Ascending aorta (tissue), 2 donors: Measurements from ENCODE around the gene C11orf91. TPM values are rescaled to one million over a fixed set of nuclear protein-coding genes. Genes with fewer than 3 reads are reported as not detected.

Experiments
- DNase-seq, 2 donors: peaks; one replicate each; pipeline ENCODE4 v3.0.0-alpha.2; 2019; ENCODE audit warnings: low spot score in 2 of 2
- H3K27ac ChIP-seq, 2 donors: fragments of 200-600 bp; sonication (generic); one replicate each; pipeline ENCODE4 v1.5.1; 2016 to 2017; ENCODE audit warnings: mild to moderate bottlenecking in 1 of 2
- H3K27me3 ChIP-seq: fragments of 200-600 bp; sonication (generic); one replicate; pipeline ENCODE4 v1.5.1; 2017
- H3K36me3 ChIP-seq, 2 donors: fragments of 200-600 bp; sonication (generic); one replicate each; pipeline ENCODE4 v1.5.1; 2016
- H3K4me1 ChIP-seq, 2 donors: fragments of 200-600 bp; sonication (generic); one replicate each; pipeline ENCODE4 v1.5.1; 2016 to 2017; ENCODE audit warnings: mild to moderate bottlenecking in 1 of 2
- H3K4me3 ChIP-seq, 2 donors: fragments of 200-600 bp; sonication (generic); one replicate each; pipeline ENCODE4 v1.5.1; 2016 to 2017; ENCODE audit warnings: mild to moderate bottlenecking in 1 of 2
- H3K9me3 ChIP-seq, 2 donors: fragments of 200-600 bp; sonication (generic); one replicate each; pipeline ENCODE4 v1.5.1; 2016
- intact Hi-C: fragments of 100-400 bp; cut with DNase I; formaldehyde crosslinking; loops from one replicate; pipeline ENCODE4 v1.15.1; 2023
- total RNA-seq: library from RNA; depleted of rRNA; stranded (reverse); fragments of >200 nt; gene quantifications from one replicate; pipeline ENCODE4 v1.1.0, GENCODE V29; 2016
- TF ChIP-seq, protein P1 (sequence below), 3 experiments: fragments of 200-600 bp in 2 of 3; fragments of 450-650 bp in 1 of 3; sonication (generic) in 2 of 3; IDR thresholded peaks; one replicate each; pipeline ENCODE4 v1.5.1; 2016 to 2019; ENCODE audit warnings: antibody characterized with exemption in 3 of 3, mild to moderate bottlenecking in 1 of 3, moderate library complexity in 1 of 3

The C11orf91 gene
- total RNA-seq, 1 donor from 2014 or later, result not detected

DNA sequence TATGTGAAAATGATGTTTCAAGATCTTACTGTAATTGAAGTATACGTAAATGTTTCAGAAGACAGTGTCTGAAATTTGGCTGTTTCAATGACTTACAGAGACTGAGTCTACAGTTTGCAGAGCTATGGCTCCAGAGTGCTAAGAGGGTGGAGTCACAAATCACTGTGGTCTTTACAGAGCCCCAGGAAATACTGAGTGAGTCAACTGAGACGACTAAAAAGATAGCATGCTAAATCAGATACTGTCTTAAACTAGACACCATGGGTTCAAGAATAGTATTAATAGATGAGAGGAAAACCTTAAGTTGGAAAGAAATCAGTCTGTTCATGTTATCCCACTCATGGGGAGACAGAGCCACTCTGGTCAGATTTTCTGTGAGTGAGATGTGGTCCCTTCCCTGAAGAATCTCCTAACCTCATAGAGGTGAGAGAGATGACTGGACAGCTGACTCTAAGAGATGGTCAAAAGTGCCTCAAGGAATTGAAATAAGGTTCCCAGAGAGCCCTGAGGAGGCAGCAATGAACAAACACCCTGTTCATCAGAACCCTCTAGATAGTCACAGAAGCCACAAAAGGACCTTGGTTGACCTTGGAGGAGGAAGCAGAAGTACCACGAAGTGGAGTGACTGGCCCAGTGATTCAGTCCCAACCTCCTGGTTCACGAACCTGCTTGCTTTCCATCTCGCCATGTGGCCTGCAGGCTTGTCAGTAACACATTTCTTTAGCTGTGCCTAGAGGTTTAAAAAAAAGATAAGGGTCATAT lies 30.2 kb downstream of the C11orf91 start:
- DNase-seq, result no peak
- intact Hi-C loops, result no loop called here
- Histone ChIP-seq H3K4me1 (no peaks in the 10 kb centered on the region), H3K4me3 (no peak overlapping the region), H3K9me3 (no peaks in the 10 kb centered on the region), H3K27ac (no peak overlapping the region), H3K27me3 (no peaks in the 10 kb centered on the region), H3K36me3 (no peaks in the 10 kb centered on the region)
- TF ChIP-seq, protein P1, sequence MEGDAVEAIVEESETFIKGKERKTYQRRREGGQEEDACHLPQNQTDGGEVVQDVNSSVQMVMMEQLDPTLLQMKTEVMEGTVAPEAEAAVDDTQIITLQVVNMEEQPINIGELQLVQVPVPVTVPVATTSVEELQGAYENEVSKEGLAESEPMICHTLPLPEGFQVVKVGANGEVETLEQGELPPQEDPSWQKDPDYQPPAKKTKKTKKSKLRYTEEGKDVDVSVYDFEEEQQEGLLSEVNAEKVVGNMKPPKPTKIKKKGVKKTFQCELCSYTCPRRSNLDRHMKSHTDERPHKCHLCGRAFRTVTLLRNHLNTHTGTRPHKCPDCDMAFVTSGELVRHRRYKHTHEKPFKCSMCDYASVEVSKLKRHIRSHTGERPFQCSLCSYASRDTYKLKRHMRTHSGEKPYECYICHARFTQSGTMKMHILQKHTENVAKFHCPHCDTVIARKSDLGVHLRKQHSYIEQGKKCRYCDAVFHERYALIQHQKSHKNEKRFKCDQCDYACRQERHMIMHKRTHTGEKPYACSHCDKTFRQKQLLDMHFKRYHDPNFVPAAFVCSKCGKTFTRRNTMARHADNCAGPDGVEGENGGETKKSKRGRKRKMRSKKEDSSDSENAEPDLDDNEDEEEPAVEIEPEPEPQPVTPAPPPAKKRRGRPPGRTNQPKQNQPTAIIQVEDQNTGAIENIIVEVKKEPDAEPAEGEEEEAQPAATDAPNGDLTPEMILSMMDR (IDR thresholded peaks at IDR 0.05), result no peak

DNA sequence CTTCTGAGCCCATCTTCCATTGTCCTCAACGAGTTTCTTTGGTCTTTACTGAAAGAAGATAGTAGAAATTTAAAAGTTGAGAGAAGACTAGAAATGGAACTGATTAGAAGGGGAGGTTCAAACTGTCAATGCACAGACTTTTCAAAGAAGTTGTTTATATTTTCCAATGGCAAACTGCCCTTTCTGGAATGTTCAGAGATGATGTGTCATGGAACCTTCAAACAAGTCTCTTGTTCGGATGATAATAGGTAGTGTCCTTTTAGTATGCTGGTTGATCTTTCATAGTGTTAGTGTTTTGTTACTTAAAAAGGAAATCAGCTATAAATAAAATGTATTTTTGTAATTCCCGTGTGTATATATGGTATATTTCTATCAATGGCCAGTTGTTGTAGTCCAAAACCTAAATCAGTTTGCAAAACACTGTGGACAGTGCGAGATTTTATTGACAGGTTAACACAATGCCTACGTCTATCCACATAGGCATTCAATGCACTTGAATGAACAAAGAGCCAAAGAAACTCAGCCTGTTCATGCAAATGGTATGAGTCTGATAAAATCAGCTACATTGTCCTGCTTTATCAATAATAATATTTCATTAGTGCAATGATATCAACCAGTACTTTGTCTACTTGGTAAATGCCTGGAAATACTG lies 30.9 kb downstream of the C11orf91 start:
- DNase-seq, result no peak
- no peak overlapping the region for H3K27ac ChIP-seq
- no peak overlapping the region for H3K4me3 ChIP-seq
- no peaks in the 10 kb centered on the region for H3K9me3 ChIP-seq
- no peaks in the 10 kb centered on the region for H3K27me3 ChIP-seq
- no peaks in the 10 kb centered on the region for H3K4me1 ChIP-seq
- TF ChIP-seq, protein P1 (IDR thresholded peaks at IDR 0.05), result no peak
- intact Hi-C loops, result no loop called here
- no peaks in the 10 kb centered on the region for H3K36me3 ChIP-seq

DNA sequence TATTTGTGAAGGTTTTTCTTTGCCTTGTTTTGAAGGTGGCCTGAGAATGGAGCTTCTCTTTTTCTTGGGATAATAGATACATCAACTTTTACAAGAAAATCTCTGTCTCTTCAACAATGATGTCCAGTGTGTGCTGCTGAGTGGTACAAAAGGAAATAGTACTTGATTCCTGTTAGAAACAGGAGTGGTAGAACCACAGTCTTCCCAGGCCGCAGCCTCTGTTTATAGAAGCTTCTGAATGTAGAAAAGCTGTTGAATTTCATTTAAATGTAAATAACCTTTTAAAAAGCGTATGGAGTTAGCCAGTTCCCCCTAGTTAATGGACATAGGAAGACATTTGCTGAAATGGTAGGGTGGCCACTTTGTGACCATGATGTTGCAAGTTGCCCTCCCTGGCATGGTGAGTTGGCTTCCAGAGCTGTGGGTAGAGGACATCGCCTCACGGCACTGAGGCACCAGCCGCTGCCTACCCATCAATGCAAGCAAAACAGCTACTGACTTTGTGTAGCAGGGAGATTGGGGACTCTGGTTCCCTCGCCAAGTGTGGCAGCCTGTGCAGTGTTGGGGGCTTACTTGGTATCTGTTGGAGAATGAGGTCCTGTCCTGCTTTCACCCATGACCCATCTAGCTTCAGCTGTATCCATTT lies 31.6 kb downstream of the C11orf91 start:
- H3K4me3 ChIP-seq, result no peak overlapping the region
- TF ChIP-seq, protein P1 (IDR thresholded peaks at IDR 0.05), result no peak
- no peaks in the 10 kb centered on the region for H3K27me3 ChIP-seq
- no peak for DNase-seq
- H3K27ac ChIP-seq, result no peak overlapping the region
- H3K36me3 ChIP-seq, result no peaks in the 10 kb centered on the region
- intact Hi-C loops, result no loop called here
- H3K9me3 ChIP-seq, result no peaks in the 10 kb centered on the region
- no peaks in the 10 kb centered on the region for H3K4me1 ChIP-seq

DNA sequence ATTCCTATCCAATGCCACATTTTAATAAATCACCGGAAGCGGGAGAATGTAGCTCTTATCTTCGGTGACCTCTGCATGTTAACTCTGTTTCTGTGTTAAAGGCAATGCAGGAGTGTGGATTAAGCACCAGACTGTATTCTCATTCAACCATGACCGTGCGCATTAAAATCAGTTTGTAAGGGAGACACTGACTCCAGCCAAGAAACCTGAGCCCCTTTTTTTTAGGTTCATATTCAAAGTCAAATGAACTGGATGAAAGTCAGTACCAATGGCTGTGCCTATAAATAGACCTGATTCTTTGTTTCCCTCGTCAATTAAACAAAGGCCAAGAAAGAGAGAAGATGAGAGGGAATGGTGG lies 32.2 kb downstream of the C11orf91 start:
- no peaks in the 10 kb centered on the region for H3K27me3 ChIP-seq
- H3K36me3 ChIP-seq, result no peaks in the 10 kb centered on the region
- no peaks in the 10 kb centered on the region for H3K9me3 ChIP-seq
- H3K4me1 ChIP-seq, result no peaks in the 10 kb centered on the region
- H3K4me3 ChIP-seq, result no peak overlapping the region
- H3K27ac ChIP-seq, result no peak overlapping the region
- intact Hi-C loops, result no loop called here
- TF ChIP-seq, protein P1 (IDR thresholded peaks at IDR 0.05), result no peak
- DNase-seq, result no peak

DNA sequence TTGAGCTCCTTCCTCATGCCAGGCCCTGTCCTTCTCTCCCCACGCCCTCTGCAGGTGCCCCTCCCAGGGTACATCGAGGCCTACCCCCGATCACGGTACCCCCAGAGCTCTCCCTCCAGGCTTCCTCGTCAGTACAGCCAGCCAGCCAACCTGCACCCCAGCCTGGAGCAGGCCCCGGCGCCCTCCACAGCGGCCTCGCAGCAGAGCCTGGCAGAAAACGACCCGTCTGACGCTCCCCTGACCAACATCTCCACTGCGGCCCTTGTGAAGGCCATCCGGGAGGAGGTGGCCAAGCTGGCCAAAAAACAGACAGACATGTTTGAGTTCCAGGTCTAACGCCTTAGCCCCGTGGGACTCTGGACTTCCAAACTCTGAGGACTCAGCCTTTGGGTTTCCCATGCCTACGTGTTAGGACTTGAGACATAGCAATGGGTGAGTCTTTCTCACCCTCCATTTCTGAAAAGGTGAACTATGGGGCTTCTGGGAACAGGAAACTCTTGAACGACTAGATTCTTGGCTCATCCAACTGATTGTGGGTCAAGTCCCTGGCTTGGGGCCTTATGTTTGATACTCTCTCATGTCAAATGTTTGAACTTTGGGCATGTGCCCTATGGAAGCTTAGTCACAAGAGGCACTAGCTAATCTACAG lies 32.7 kb downstream of the C11orf91 start:
- no peak for DNase-seq
- no peaks in the 10 kb centered on the region for H3K9me3 ChIP-seq
- no peaks in the 10 kb centered on the region for H3K36me3 ChIP-seq
- no peak overlapping the region for H3K4me3 ChIP-seq
- TF ChIP-seq, protein P1 (IDR thresholded peaks at IDR 0.05), result no peak
- H3K4me1 ChIP-seq, result no peaks in the 10 kb centered on the region
- no peak overlapping the region for H3K27ac ChIP-seq
- intact Hi-C loops, result no loop called here
- H3K27me3 ChIP-seq, result no peaks in the 10 kb centered on the region
